Vagina (tissue), 2 donors: ENCODE data around the gene TST. TPM values are rescaled to one million over a fixed set of nuclear protein-coding genes. Genes with fewer than 3 reads are reported as not detected.
"Not testable (repeated sequence)": the region's sequence is repeated elsewhere in the genome, so short reads cannot be mapped to it uniquely, and the experiment has no call there.

Experiments used
- DNase-seq, 2 donors: peaks; one replicate each; pipeline ENCODE4 v3.0.0-alpha.2; 2017; ENCODE audit errors: extremely low spot score in 2 of 2
- H3K27ac ChIP-seq: fragments of 200-600 bp; sonication (generic); one replicate; pipeline ENCODE4 v1.5.1; 2019
- H3K27me3 ChIP-seq: fragments of 200-600 bp; sonication (generic); one replicate; pipeline ENCODE4 v1.5.1; 2019
- H3K36me3 ChIP-seq, 2 donors: fragments of 200-600 bp; sonication (generic); one replicate each; pipeline ENCODE4 v1.5.1; 2017 to 2019
- H3K4me1 ChIP-seq: fragments of 200-600 bp; sonication (generic); one replicate; pipeline ENCODE4 v1.5.1; 2019
- H3K4me3 ChIP-seq, 2 donors: fragments of 200-600 bp; sonication (generic); 1 replicate in 1 of 2; 2 replicates in 1 of 2; pipeline ENCODE4 v1.5.1; 2016 to 2019
- H3K9me3 ChIP-seq: fragments of 200-600 bp; sonication (generic); one replicate; pipeline ENCODE4 v1.5.1; 2019
- POLR2A ChIP-seq, 2 donors: fragments of 450-650 bp; IDR thresholded peaks; one replicate each; pipeline ENCODE4 v1.6.1; 2017; ENCODE audit warnings: antibody characterized with exemption in 2 of 2, mild to moderate bottlenecking in 2 of 2, moderate library complexity in 2 of 2
- POLR2AphosphoS5 ChIP-seq, 2 donors: sonication (generic); formaldehyde crosslinking; IDR thresholded peaks; one replicate each; pipeline ENCODE4 v1.9.0; 2017; ENCODE audit warnings: antibody characterized with exemption in 2 of 2, mild to moderate bottlenecking in 2 of 2, low read depth in 1 of 2; ENCODE audit not compliant: insufficient read depth in 1 of 2
- intact Hi-C: fragments of 100-400 bp; cut with DNase I; formaldehyde crosslinking; loops from one replicate; pipeline ENCODE4 v1.15.1; 2023
- total RNA-seq: library from RNA; depleted of rRNA; stranded (reverse); fragments of >200 nt; gene quantifications from one replicate; pipeline ENCODE4 v1.2.3, GENCODE V29; 2016
- TF ChIP-seq, protein P1 (sequence below), 3 experiments: fragments of 450-650 bp in 2 of 3; fragments of 200-600 bp in 1 of 3; sonication (generic) in 1 of 3; IDR thresholded peaks; one replicate each; pipeline ENCODE4 v1.5.1; 2017 to 2019; ENCODE audit warnings: antibody characterized with exemption in 3 of 3, mild to moderate bottlenecking in 2 of 3, moderate library complexity in 2 of 3

The TST gene
- total RNA-seq, 1 donor from 2014 or later = 50.8 TPM

DNA sequence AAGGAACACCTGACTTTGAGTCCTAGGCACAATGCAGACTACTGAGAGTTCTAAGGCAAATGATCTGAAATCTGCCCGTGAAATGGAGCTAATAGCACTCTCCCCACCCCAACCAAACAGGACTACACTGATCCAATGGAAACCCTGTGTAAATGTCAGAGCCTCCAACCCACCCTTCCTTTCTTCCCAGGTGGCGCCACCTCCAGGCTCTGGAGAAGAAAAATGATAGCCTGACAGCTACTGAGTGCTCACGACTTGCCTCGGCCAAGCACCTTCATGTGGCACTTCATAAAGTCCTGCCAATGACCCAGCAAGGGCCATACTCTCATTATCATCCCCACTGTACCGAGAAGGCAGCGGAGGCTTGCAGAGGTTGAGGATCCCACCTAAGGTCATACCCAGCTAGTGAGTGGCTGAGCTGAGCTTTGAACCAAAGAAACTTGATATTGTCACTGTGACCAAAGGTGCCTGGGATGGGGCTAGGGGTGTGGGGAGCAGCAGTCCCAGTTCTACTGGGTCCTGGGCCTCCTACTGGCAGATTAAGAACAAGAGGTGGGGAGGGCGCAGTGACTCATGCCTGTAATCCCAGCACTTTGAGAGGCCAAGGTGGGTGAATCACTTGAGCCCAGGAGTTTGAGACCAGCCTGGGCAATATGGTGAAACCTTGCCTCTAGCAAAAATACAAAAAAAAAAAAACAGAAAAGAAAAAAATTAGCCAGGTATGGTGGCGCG lies 20.5 kb downstream of the TST start:
- TF ChIP-seq POLR2AphosphoS5 (IDR thresholded peaks at IDR 0.05; ENCODE audit: insufficient read depth in 1 of 2, low read depth in 1 of 2) (no peak), POLR2A (IDR thresholded peaks at IDR 0.05) (no peak)
- TF ChIP-seq, protein P1, sequence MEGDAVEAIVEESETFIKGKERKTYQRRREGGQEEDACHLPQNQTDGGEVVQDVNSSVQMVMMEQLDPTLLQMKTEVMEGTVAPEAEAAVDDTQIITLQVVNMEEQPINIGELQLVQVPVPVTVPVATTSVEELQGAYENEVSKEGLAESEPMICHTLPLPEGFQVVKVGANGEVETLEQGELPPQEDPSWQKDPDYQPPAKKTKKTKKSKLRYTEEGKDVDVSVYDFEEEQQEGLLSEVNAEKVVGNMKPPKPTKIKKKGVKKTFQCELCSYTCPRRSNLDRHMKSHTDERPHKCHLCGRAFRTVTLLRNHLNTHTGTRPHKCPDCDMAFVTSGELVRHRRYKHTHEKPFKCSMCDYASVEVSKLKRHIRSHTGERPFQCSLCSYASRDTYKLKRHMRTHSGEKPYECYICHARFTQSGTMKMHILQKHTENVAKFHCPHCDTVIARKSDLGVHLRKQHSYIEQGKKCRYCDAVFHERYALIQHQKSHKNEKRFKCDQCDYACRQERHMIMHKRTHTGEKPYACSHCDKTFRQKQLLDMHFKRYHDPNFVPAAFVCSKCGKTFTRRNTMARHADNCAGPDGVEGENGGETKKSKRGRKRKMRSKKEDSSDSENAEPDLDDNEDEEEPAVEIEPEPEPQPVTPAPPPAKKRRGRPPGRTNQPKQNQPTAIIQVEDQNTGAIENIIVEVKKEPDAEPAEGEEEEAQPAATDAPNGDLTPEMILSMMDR (IDR thresholded peaks at IDR 0.05) = no peak
- no peak overlapping the region for H3K4me3 ChIP-seq
- no peak for DNase-seq
- H3K27me3 ChIP-seq = no peaks in the 10 kb centered on the region
- intact Hi-C loops = no loop called here
- no peak overlapping the region for H3K27ac ChIP-seq
- H3K36me3 ChIP-seq = no peaks in the 10 kb centered on the region
- H3K4me1 ChIP-seq = no peaks in the 10 kb centered on the region
- H3K9me3 ChIP-seq = no peaks in the 10 kb centered on the region

DNA sequence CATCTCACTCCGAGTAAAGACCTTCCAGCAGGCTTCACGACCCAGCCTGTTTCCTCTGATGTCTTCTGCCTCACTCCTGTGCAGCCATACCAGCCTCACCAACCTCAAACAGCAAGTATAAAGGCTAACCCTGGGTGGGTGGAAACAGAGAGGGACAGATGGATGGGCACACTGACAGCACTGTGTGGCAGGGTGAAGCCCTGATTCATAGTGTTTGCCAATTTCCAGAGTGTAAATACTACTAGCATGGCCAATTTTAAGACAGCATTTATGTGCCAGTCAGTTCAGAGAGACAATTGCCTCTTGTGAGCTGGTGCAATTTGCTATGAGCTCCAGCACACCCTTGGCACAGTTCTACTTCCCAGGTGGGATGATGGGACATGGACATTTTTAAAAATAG lies 21.5 kb downstream of the TST start:
- no peaks in the 10 kb centered on the region for H3K36me3 ChIP-seq
- intact Hi-C loops = no loop called here
- no peaks in the 10 kb centered on the region for H3K27me3 ChIP-seq
- no peak overlapping the region for H3K4me3 ChIP-seq
- TF ChIP-seq, protein P1 (IDR thresholded peaks at IDR 0.05) = no peak
- no peak for TF ChIP-seq POLR2AphosphoS5 (IDR thresholded peaks at IDR 0.05; ENCODE audit: insufficient read depth in 1 of 2, low read depth in 1 of 2)
- TF ChIP-seq POLR2A (IDR thresholded peaks at IDR 0.05) = no peak
- no peak overlapping the region for H3K27ac ChIP-seq
- no peaks in the 10 kb centered on the region for H3K9me3 ChIP-seq
- no peaks in the 10 kb centered on the region for H3K4me1 ChIP-seq
- no peak for DNase-seq

DNA sequence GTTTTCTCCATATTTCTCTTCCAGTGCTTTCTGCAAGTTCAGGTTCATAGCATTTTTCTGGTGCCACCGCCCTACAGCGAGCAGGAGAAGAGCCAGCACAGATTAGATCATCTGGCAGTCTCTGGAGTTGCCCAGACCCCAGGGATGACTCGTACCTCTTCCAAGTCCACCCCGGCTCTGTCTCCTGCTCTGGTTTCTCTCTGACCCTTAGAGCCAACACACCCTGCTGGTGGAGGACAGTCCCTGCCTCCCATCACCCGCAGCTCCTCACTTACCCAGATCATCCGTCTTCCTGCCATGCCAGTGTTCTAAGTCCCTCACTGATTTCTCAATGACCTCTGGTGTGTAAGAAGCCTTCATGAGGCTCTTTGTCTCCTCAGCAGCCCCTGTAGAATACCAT lies 28.0 kb downstream of the TST start:
- Histone ChIP-seq H3K4me3 (no peak overlapping the region), H3K27me3 (no peaks in the 10 kb centered on the region), H3K9me3 (no peaks in the 10 kb centered on the region), H3K4me1 (no peaks in the 10 kb centered on the region), H3K36me3 (no peaks in the 10 kb centered on the region), H3K27ac (no peak overlapping the region)
- intact Hi-C loops = no loop called here
- no peak for DNase-seq
- TF ChIP-seq POLR2A (IDR thresholded peaks at IDR 0.05) (no peak), POLR2AphosphoS5 (IDR thresholded peaks at IDR 0.05; ENCODE audit: insufficient read depth in 1 of 2, low read depth in 1 of 2) (no peak)
- TF ChIP-seq, protein P1 (IDR thresholded peaks at IDR 0.05) = no peak

DNA sequence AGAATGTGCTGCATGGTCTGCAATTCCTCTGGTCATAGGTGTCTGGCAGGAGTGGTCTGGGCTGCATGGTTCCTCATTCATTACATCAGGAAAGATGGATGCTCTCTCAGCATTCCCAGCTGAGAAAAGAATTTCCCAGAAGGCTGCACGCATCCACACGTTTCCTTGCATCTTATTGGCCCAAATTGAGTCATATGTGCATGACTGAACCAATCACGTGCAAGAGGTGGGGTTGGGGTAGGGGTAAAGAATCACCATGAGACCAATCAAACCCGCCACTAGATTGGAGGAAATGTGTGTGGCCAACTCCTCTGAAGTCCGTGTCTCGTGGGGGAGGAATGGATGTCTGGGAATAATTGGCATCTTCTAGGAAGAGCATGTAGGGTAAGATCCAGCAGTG lies 28.8 kb downstream of the TST start:
- H3K36me3 ChIP-seq = no peaks in the 10 kb centered on the region
- H3K27me3 ChIP-seq = no peaks in the 10 kb centered on the region
- H3K9me3 ChIP-seq = peaks cover 7% of the 10 kb centered on the region
- H3K4me1 ChIP-seq = no peaks in the 10 kb centered on the region
- TF ChIP-seq POLR2AphosphoS5 (IDR thresholded peaks at IDR 0.05; ENCODE audit: insufficient read depth in 1 of 2, low read depth in 1 of 2) (no peak), POLR2A (IDR thresholded peaks at IDR 0.05) (no peak)
- TF ChIP-seq, protein P1 (IDR thresholded peaks at IDR 0.05) = no peak
- DNase-seq = no peak
- H3K4me3 ChIP-seq = no peak overlapping the region
- H3K27ac ChIP-seq = no peak overlapping the region
- intact Hi-C loops = no loop called here

DNA sequence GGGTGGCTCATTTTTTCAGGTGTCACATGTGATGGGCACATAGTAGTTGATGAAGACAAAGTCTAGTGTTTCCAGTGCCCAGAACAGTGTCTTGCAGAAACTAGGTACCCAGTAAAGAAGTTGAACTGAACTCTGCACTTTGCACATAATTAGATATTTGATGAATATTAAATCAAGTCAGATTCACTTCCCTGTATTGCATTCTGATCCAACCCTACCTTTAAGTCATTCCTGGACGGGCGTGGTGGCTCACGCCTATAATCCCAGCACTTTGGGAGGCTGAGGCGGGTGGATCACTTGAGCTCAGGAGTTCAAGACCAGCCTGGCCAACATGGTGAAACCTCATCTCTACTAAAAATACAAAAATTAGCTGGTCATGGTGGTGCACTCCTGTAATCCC lies 30.2 kb downstream of the TST start:
- H3K36me3 ChIP-seq, H3K9me3 ChIP-seq, H3K27ac ChIP-seq, intact Hi-C loops, H3K4me3 ChIP-seq, DNase-seq, H3K27me3 ChIP-seq, H3K4me1 ChIP-seq: not testable (repeated sequence)
